GM23338 (cell line): ENCODE measurements around the gene SLC13A4. TPM values are rescaled to one million over a fixed set of nuclear protein-coding genes. Genes with fewer than 3 reads are reported as not detected.

Experiments
- ATAC-seq: fragments of 200-7000 bp; cut with Tn5 transposase; 3 replicates; pipeline ENCODE4 v1.9.1; 2020
- DNase-seq: peaks from one replicate; pipeline ENCODE4 v3.0.0-alpha.2; 2015; ENCODE audit warnings: low spot score
- H2AFZ ChIP-seq: fragments of 200-600 bp; sonication (generic); 2 replicates; pipeline ENCODE4 v1.8.0; 2016; ENCODE audit warnings: antibody characterized with exemption, mild to moderate bottlenecking, moderate library complexity
- H3F3A ChIP-seq: fragments of 200-600 bp; sonication (generic); replicated peaks from 2 replicates; pipeline ENCODE4 v1.8.0; 2017; ENCODE audit warnings: antibody characterized with exemption, mixed run types, low read depth
- H3K27ac ChIP-seq: fragments of 200-600 bp; sonication (generic); 2 replicates; pipeline ENCODE4 v1.6.1; 2016; ENCODE audit warnings: low read depth
- H3K27me3 ChIP-seq: fragments of 200-600 bp; sonication (generic); 2 replicates; pipeline ENCODE4 v1.8.0; 2016; ENCODE audit warnings: mild to moderate bottlenecking, mixed run types, moderate library complexity; ENCODE audit not compliant: insufficient read depth
- H3K36me3 ChIP-seq: fragments of 200-600 bp; sonication (generic); 2 replicates; pipeline ENCODE4 v1.8.0; 2016; ENCODE audit warnings: mild to moderate bottlenecking; ENCODE audit not compliant: insufficient read depth
- H3K4me1 ChIP-seq: fragments of 200-600 bp; sonication (generic); 2 replicates; pipeline ENCODE4 v1.8.0; 2016; ENCODE audit warnings: mild to moderate bottlenecking, moderate library complexity; ENCODE audit not compliant: insufficient read depth
- H3K4me2 ChIP-seq: fragments of 200-600 bp; sonication (generic); 2 replicates; pipeline ENCODE4 v1.7.1; 2017; ENCODE audit warnings: mixed run types
- H3K4me3 ChIP-seq: fragments of 200-600 bp; sonication (generic); 2 replicates; pipeline ENCODE4 v1.6.1; 2016; ENCODE audit warnings: mixed run types
- H3K79me2 ChIP-seq: fragments of 200-600 bp; sonication (generic); replicated peaks from 2 replicates; pipeline ENCODE4 v1.8.0; 2017; ENCODE audit warnings: mild to moderate bottlenecking; ENCODE audit not compliant: insufficient read depth
- H3K9me2 ChIP-seq: fragments of 200-600 bp; sonication (generic); 2 replicates; pipeline ENCODE4 v1.8.0; 2017; ENCODE audit not compliant: insufficient read depth
- H4K20me1 ChIP-seq: fragments of 200-600 bp; sonication (generic); replicated peaks from 2 replicates; pipeline ENCODE4 v1.8.0; 2017; ENCODE audit warnings: mild to moderate bottlenecking; ENCODE audit not compliant: insufficient read depth
- H3K27ac Mint-ChIP-seq: 2 replicates; pipeline ENCODE4 v1.8.0; 2020; ENCODE audit warnings: inconsistent platforms, mild to moderate bottlenecking, moderate library complexity, mixed read lengths
- H3K27me3 Mint-ChIP-seq: 3 replicates; pipeline ENCODE4 v1.8.0; 2022; ENCODE audit warnings: low read depth, mild to moderate bottlenecking, moderate library complexity, mixed read lengths, inconsistent platforms; ENCODE audit not compliant: insufficient read depth, poor library complexity
- H3K36me3 Mint-ChIP-seq: 3 replicates; pipeline ENCODE4 v1.8.0; 2021; ENCODE audit warnings: low read depth, mild to moderate bottlenecking, inconsistent platforms, moderate library complexity, mixed read lengths
- H3K4me1 Mint-ChIP-seq: 3 replicates; pipeline ENCODE4 v1.8.0; 2020; ENCODE audit warnings: mild to moderate bottlenecking, inconsistent platforms, mixed read lengths
- H3K4me3 Mint-ChIP-seq: 3 replicates; pipeline ENCODE4 v1.8.0; 2021; ENCODE audit warnings: moderate library complexity, mild to moderate bottlenecking, inconsistent platforms, mixed read lengths
- H3K9me3 Mint-ChIP-seq: 3 replicates; pipeline ENCODE4 v1.8.0; 2020; ENCODE audit warnings: moderate library complexity, mild to moderate bottlenecking, inconsistent platforms, mixed read lengths
- CTCF ChIP-seq, 2 experiments: fragments of 200-600 bp in 1 of 2; sonication (generic) in 1 of 2; conservative IDR thresholded peaks; 2 replicates each; pipeline versions ENCODE4 v1.5.1 to v1.6.1; 2016 to 2017; ENCODE audit warnings: antibody characterized with exemption in 2 of 2, low read depth in 2 of 2, mild to moderate bottlenecking in 2 of 2, moderate library complexity in 1 of 2
- EZH2 ChIP-seq: fragments of 200-600 bp; sonication (generic); IDR thresholded peaks from one replicate; pipeline ENCODE4 v1.8.0; 2017; ENCODE audit warnings: antibody characterized with exemption, mild to moderate bottlenecking, low read depth; ENCODE audit not compliant: unreplicated experiment
- EZH2phosphoT487 ChIP-seq: fragments of 200-600 bp; sonication (generic); IDR thresholded peaks from one replicate; pipeline ENCODE4 v1.8.1; 2018; ENCODE audit warnings: antibody characterized with exemption; ENCODE audit not compliant: unreplicated experiment
- JUNB ChIP-seq: IDR thresholded peaks from one replicate; pipeline ENCODE4 v1.6.1; 2016; ENCODE audit warnings: antibody characterized with exemption; ENCODE audit not compliant: unreplicated experiment
- NANOG ChIP-seq: IDR thresholded peaks from 2 replicates; pipeline ENCODE4 v1.6.1; 2016; ENCODE audit warnings: antibody characterized with exemption, borderline replicate concordance
- POLR2AphosphoS5 ChIP-seq: IDR thresholded peaks from 2 replicates; pipeline ENCODE4 v1.6.1; 2016; ENCODE audit warnings: antibody characterized with exemption, low read depth
- STAT1 ChIP-seq: IDR thresholded peaks from one replicate; pipeline ENCODE4 v1.6.1; 2016; ENCODE audit warnings: antibody characterized with exemption; ENCODE audit not compliant: unreplicated experiment
- ZNF462 ChIP-seq: fragments of 250-450 bp; sonication (Bioruptor Pico); IDR thresholded peaks from 2 replicates; pipeline ENCODE4 v1.5.0; 2020; ENCODE audit warnings: mild to moderate bottlenecking, moderate library complexity
- polyA plus RNA-seq: library from polyadenylated mRNA; unstranded; fragments of >200 nt; fragmentation: Nextera tagmentation; extraction: Ambion mirVana; gene quantifications from 2 replicates; pipeline ENCODE4 v1.2.1, GENCODE V29; 2016
- total RNA-seq: library from RNA; depleted of rRNA; stranded (reverse); fragments of >200 nt; shearing (Covaris generic); gene quantifications from 2 replicates; pipeline ENCODE4 v1.2.3, GENCODE V29; 2014
- TF ChIP-seq, protein P1 (sequence below): IDR thresholded peaks from 2 replicates; pipeline ENCODE4 v1.6.1; 2016; ENCODE audit warnings: antibody characterized with exemption
- TF ChIP-seq, protein P2 (sequence below): IDR thresholded peaks from one replicate; pipeline ENCODE4 v1.6.1; 2018; ENCODE audit warnings: antibody characterized with exemption; ENCODE audit not compliant: unreplicated experiment

SLC13A4 gene
- total and polyA plus RNA-seq, 2 experiments from 2014 or later: 1.7 to 2.3 TPM

GRCh38 chr7:135741905-135742304 is 13.9 kb upstream of the SLC13A4 start (continued):
- no peak for TF ChIP-seq ZNF462 (CRISPR knock-in tag)
- no peak for TF ChIP-seq JUNB
- TF ChIP-seq POLR2AphosphoS5: no peak
- no peak for TF ChIP-seq CTCF (conservative IDR thresholded peaks at IDR 0.05; ENCODE audit: low read depth in 2 of 2)

- no peak for DNase-seq
- peaks cover 8% of the 10 kb centered on the region for H3K27me3 Mint-ChIP-seq
- H2AFZ ChIP-seq: no peak overlapping the region
- no peaks in the 10 kb centered on the region for H3F3A ChIP-seq
- no peaks in the 10 kb centered on the region for H3K9me3 Mint-ChIP-seq
- ATAC-seq: no peak
- H3K4me2 ChIP-seq: no peak overlapping the region
- no peak overlapping the region for H3K27ac Mint-ChIP-seq
- no peak overlapping the region for H3K4me3 Mint-ChIP-seq
- H3K4me3 ChIP-seq: no peak overlapping the region
- no peak overlapping the region for H3K27ac ChIP-seq
- no peaks in the 10 kb centered on the region for H3K79me2 ChIP-seq
- H3K27me3 ChIP-seq: no peaks in the 10 kb centered on the region
- peaks cover 9% of the 10 kb centered on the region; the same call in 1 of the 2 replicates for H3K4me1 ChIP-seq
- H3K4me1 Mint-ChIP-seq: peaks cover 13% of the 10 kb centered on the region
- H4K20me1 ChIP-seq: no peaks in the 10 kb centered on the region
- no peaks in the 10 kb centered on the region for H3K9me2 ChIP-seq
- no peaks in the 10 kb centered on the region for H3K36me3 Mint-ChIP-seq
- no peaks in the 10 kb centered on the region for H3K36me3 ChIP-seq
- TF ChIP-seq, protein P1, sequence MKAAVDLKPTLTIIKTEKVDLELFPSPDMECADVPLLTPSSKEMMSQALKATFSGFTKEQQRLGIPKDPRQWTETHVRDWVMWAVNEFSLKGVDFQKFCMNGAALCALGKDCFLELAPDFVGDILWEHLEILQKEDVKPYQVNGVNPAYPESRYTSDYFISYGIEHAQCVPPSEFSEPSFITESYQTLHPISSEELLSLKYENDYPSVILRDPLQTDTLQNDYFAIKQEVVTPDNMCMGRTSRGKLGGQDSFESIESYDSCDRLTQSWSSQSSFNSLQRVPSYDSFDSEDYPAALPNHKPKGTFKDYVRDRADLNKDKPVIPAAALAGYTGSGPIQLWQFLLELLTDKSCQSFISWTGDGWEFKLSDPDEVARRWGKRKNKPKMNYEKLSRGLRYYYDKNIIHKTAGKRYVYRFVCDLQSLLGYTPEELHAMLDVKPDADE: no peak
- TF ChIP-seq STAT1 (no peak), EZH2 (no peak), EZH2phosphoT487 (no peak), POLR2AphosphoS5 (no peak), JUNB (no peak), NANOG (no peak)
- TF ChIP-seq, protein P2, sequence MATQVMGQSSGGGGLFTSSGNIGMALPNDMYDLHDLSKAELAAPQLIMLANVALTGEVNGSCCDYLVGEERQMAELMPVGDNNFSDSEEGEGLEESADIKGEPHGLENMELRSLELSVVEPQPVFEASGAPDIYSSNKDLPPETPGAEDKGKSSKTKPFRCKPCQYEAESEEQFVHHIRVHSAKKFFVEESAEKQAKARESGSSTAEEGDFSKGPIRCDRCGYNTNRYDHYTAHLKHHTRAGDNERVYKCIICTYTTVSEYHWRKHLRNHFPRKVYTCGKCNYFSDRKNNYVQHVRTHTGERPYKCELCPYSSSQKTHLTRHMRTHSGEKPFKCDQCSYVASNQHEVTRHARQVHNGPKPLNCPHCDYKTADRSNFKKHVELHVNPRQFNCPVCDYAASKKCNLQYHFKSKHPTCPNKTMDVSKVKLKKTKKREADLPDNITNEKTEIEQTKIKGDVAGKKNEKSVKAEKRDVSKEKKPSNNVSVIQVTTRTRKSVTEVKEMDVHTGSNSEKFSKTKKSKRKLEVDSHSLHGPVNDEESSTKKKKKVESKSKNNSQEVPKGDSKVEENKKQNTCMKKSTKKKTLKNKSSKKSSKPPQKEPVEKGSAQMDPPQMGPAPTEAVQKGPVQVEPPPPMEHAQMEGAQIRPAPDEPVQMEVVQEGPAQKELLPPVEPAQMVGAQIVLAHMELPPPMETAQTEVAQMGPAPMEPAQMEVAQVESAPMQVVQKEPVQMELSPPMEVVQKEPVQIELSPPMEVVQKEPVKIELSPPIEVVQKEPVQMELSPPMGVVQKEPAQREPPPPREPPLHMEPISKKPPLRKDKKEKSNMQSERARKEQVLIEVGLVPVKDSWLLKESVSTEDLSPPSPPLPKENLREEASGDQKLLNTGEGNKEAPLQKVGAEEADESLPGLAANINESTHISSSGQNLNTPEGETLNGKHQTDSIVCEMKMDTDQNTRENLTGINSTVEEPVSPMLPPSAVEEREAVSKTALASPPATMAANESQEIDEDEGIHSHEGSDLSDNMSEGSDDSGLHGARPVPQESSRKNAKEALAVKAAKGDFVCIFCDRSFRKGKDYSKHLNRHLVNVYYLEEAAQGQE: no peak
Observed at GRCh38 chr7:135740889-135741288, 12.9 kb upstream of the SLC13A4 start.
